HepG2 (cell line): ENCODE measurements around the gene TBXAS1. TPM values are rescaled to one million over a fixed set of nuclear protein-coding genes. Genes with fewer than 3 reads are reported as not detected.
A peak's percentile ranks its signal among the peaks of the same experiment; 100 is the strongest.

Experiments used
- ATAC-seq: fragments of 200-7000 bp; cut with Tn5 transposase; 3 replicates; pipeline ENCODE4 v1.9.1; 2020; ENCODE audit warnings: mild to moderate bottlenecking, moderate library complexity
- BruUV-seq: library from RNA; stranded (reverse); fragments of 400-500 nt; replicated peaks from 2 replicates; lab custom pipeline; 2021; lab: Mats Ljungman, UMichigan
- CTCF ChIA-PET: fragments of 300-600 bp; formaldehyde crosslinking; extraction: SDS; loops from one replicate; lab custom pipeline; 2021; ENCODE audit warnings: low total read pairs, inconsistent platforms, low intra/inter-chr PET ratio; lab: Yijun Ruan, JAX
- POLR2A ChIA-PET: fragments of 350-600 bp; sonication (Branson Sonifier 250); formaldehyde crosslinking; loops from one replicate; lab custom pipeline; 2020; ENCODE audit warnings: antibody characterized with exemption, inconsistent platforms; lab: Yijun Ruan, JAX
- DNase-seq: peaks from one replicate; pipeline ENCODE4 v3.0.0-alpha.2; 2015; ENCODE audit warnings: low spot score
- FAIRE-seq: peaks from 3 replicates; lab custom pipeline; 2011; peaks lifted over from hg19 to GRCh38; lab: Jason Lieb, UNC
- H2AFZ ChIP-seq: one replicate; pipeline ENCODE4 v1.6.1; 2011; ENCODE audit warnings: low read length, inconsistent platforms
- H3K27ac ChIP-seq: fragments of 300-600 bp; 3 replicates; pipeline ENCODE4 v1.8.0; 2011; ENCODE audit warnings: mixed run types, mild to moderate bottlenecking, mixed read lengths, low read length, inconsistent platforms; ENCODE audit not compliant: insufficient read depth; ENCODE audit errors: extremely low read length
- H3K27me3 ChIP-seq, 2 experiments: fragments of 200-600 bp in 1 of 2; 2 replicates in 1 of 2; 3 replicates in 1 of 2; pipeline versions ENCODE4 v1.6.0 to v1.8.0; 2011; ENCODE audit warnings: low read length in 2 of 2, mild to moderate bottlenecking in 2 of 2, moderate library complexity in 2 of 2, inconsistent platforms in 1 of 2; ENCODE audit not compliant: insufficient read depth in 2 of 2, control insufficient read depth in 1 of 2
- H3K36me3 ChIP-seq, 2 experiments: fragments of 200-600 bp in 1 of 2; replicated peaks in 1 of 2; 2 replicates in 1 of 2; 3 replicates in 1 of 2; pipeline versions ENCODE4 v1.5.1 to v1.8.0; 2011; ENCODE audit warnings: low read length in 2 of 2, inconsistent platforms in 1 of 2; ENCODE audit not compliant: insufficient read depth in 2 of 2, control insufficient read depth in 1 of 2
- H3K4me1 ChIP-seq: 2 replicates; pipeline ENCODE4 v1.5.1; 2012; ENCODE audit warnings: low read length, inconsistent platforms; ENCODE audit not compliant: insufficient read depth
- H3K4me2 ChIP-seq: 2 replicates; pipeline ENCODE4 v1.6.0; 2011; ENCODE audit warnings: low read depth, low read length, inconsistent platforms
- H3K4me3 ChIP-seq, 3 experiments: fragments of 200-600 bp in 1 of 3; sonication (generic), shearing (Covaris generic) in 1 of 3; replicated peaks in 1 of 3; 2 replicates each; pipeline ENCODE4 v1.5.1; 2011 to 2016; ENCODE audit warnings: low read length in 3 of 3, inconsistent platforms in 2 of 3, low read depth in 2 of 3, mild to moderate bottlenecking in 2 of 3, control low read depth in 1 of 3, mixed read lengths in 1 of 3; ENCODE audit not compliant: insufficient read depth in 1 of 3
- H3K79me2 ChIP-seq: one replicate; pipeline ENCODE4 v1.6.1; 2011; ENCODE audit warnings: low read length, inconsistent platforms; ENCODE audit not compliant: insufficient read depth
- H3K9ac ChIP-seq: 2 replicates; pipeline ENCODE4 v1.6.0; 2011; ENCODE audit warnings: mild to moderate bottlenecking, low read depth, low read length, inconsistent platforms; ENCODE audit not compliant: insufficient read depth
- H3K9me3 ChIP-seq: 2 replicates; pipeline ENCODE4 v1.5.1; 2012; ENCODE audit warnings: mild to moderate bottlenecking, low read length
- H4K20me1 ChIP-seq: 2 replicates; pipeline ENCODE4 v1.6.0; 2011; ENCODE audit warnings: inconsistent platforms, mild to moderate bottlenecking, low read length, moderate library complexity; ENCODE audit not compliant: insufficient read depth
- AGO2 ChIP-seq: fragments of 200-400 bp; formaldehyde crosslinking; optimal IDR thresholded peaks from 2 replicates; pipeline ENCODE3; 2017; ENCODE audit warnings: mild to moderate bottlenecking, low read depth, low read length, moderate library complexity
- AHR ChIP-seq: IDR thresholded peaks from 2 replicates; pipeline ENCODE4 v1.6.1; 2018; ENCODE audit warnings: missing genetic modification reagents, missing compliant biosample characterization
- MYC ChIP-seq: sonication (generic); formaldehyde crosslinking; IDR thresholded peaks from 2 replicates; pipeline ENCODE4 v1.9.0; 2021; ENCODE audit warnings: missing genetic modification reagents, borderline replicate concordance
- SP140L ChIP-seq: sonication (generic); formaldehyde crosslinking; IDR thresholded peaks from 2 replicates; pipeline ENCODE4 v1.4.0; 2020; ENCODE audit warnings: missing genetic modification reagents, borderline replicate concordance
- SRF ChIP-seq: IDR thresholded peaks from 2 replicates; pipeline ENCODE4 v1.6.1; 2011; ENCODE audit warnings: mild to moderate bottlenecking, low read depth, low read length, moderate library complexity
- TFAP4 ChIP-seq: sonication (generic); IDR thresholded peaks from 2 replicates; pipeline ENCODE4 v1.6.1; 2016; ENCODE audit warnings: low read depth, borderline replicate concordance
- ZFP82 ChIP-seq: sonication (generic); formaldehyde crosslinking; IDR thresholded peaks from 2 replicates; pipeline ENCODE4 v1.5.1; 2020; ENCODE audit warnings: mild to moderate bottlenecking, missing genetic modification reagents, borderline replicate concordance
- WGBS: methylation state at CpG from one replicate; pipeline ENCODE4 v1.1.6; 2017; ENCODE audit warnings: low lambda C conversion rate; 5-methylcytosine and 5-hydroxymethylcytosine counted together
- in situ Hi-C: cut with HindIII; loops from 2 replicates; pipeline ENCODE4 v1.10.0; 2017; ENCODE audit warnings: low pct_unique_long_range_greater_than_20kb; ENCODE audit not compliant: extremely low pct_ligation_motif_present
- intact Hi-C: fragments of 100-400 bp; cut with micrococcal nuclease; formaldehyde crosslinking; loops from one replicate; pipeline ENCODE4 v1.10.0; 2022; ENCODE audit not compliant: unreplicated experiment
- polyA plus RNA-seq, 8 experiments: library from polyadenylated mRNA; depleted of rRNA in 3 of 8; stranded (reverse) in 7 of 8; unstranded in 1 of 8; fragments of >200 nt; fragmentation: Illumina TruSeq in 4 of 8; extraction: Trizol in 4 of 8; gene quantifications; 2 replicates each; pipeline versions ENCODE4 v1.2.1 to v1.2.3, GENCODE V29; 2011 to 2016; ENCODE audit warnings: low read depth in 4 of 8, missing spikeins in 1 of 8, mixed read lengths in 1 of 8; ENCODE audit not compliant: insufficient read depth in 1 of 8
- total RNA-seq, 5 experiments: library from RNA; depleted of rRNA; stranded (reverse); fragments of >200 nt; fragmentation: Illumina TruSeq; extraction: Trizol; gene quantifications; 2 replicates each; pipeline ENCODE4 v1.2.3, GENCODE V29; 2016; ENCODE audit warnings: low read depth in 1 of 5

TBXAS1 gene
- total and polyA plus RNA-seq, 2 of the 13 experiments (the other 11 are each of a cell fraction or from before 2014, with no cell fraction given): 4.0 to 4.9 TPM

GRCh38 chr7:140019606-140020005, 190.5 kb downstream of the TBXAS1 start (continued):
- no peak for TF ChIP-seq TFAP4
- no peak for TF ChIP-seq AHR (CRISPR knock-in tag)
- no peak for TF ChIP-seq MYC (CRISPR knock-in tag)
- TF ChIP-seq SP140L (CRISPR knock-in tag): no peak
- TF ChIP-seq ZFP82 (CRISPR knock-in tag): no peak

- CTCF ChIA-PET: no interaction called here
- POLR2A ChIA-PET: no interaction called here
- 0 out of 5 replicates have a peak, but pooled peaks cover 0 to 3% of the 10 kb centered on the region in 2 experiments for H3K36me3 ChIP-seq
- in situ Hi-C loops (no loop called here), intact Hi-C loops (no loop called here)
- no peak overlapping the region for H3K27ac ChIP-seq
- BruUV-seq: no TSS peak
- H3K4me3 ChIP-seq: no peak overlapping the region
- H3K79me2 ChIP-seq: no peaks in the 10 kb centered on the region
- H3K4me2 ChIP-seq: no peak overlapping the region
- H3K27me3 ChIP-seq: peaks cover 5 to 25% of the 10 kb centered on the region in 2 experiments; a peak in 4 of 5 replicates
- H3K9ac ChIP-seq: no peak overlapping the region
- H2AFZ ChIP-seq: no peak overlapping the region
- peaks cover 35% of the 10 kb centered on the region for H3K4me1 ChIP-seq
- no peaks in the 10 kb centered on the region for H4K20me1 ChIP-seq
- 92% methylated on average over 8 of the region's 8 CpGs for WGBS
- no peaks in the 10 kb centered on the region for H3K9me3 ChIP-seq
- TF ChIP-seq SRF (no peak), AGO2 (peak; percentile 57)
- FAIRE-seq: no peak
- no peak for DNase-seq
- ATAC-seq: no peak
Observed at GRCh38 chr7:140021603-140022002, 192.5 kb downstream of the TBXAS1 start.
